Parathyroid adenoma (tissue), 2 donors: ENCODE results near the gene VHLL.
A peak's percentile ranks its signal among the peaks of the same experiment; 100 is the strongest.
"Not testable (repeated sequence)": the region's sequence is repeated elsewhere in the genome, so short reads cannot be mapped to it uniquely, and the experiment has no call there.

Experiments used
- H2AFZ ChIP-seq: fragments of 300-600 bp; sonication (generic); one replicate; pipeline ENCODE4 v1.7.0; 2017; ENCODE audit warnings: antibody characterized with exemption, mild to moderate bottlenecking
- H3K27ac ChIP-seq: fragments of 300-600 bp; sonication (generic); one replicate; pipeline ENCODE4 v1.7.0; 2017
- H3K27me3 ChIP-seq: fragments of 300-600 bp; sonication (generic); one replicate; pipeline ENCODE4 v1.7.0; 2017; ENCODE audit warnings: low read length; ENCODE audit not compliant: control insufficient read depth, insufficient read depth
- H3K36me3 ChIP-seq: fragments of 300-600 bp; sonication (generic); one replicate; pipeline ENCODE4 v1.7.0; 2017; ENCODE audit warnings: low read length; ENCODE audit not compliant: control insufficient read depth, insufficient read depth
- H3K4me1 ChIP-seq: fragments of 300-600 bp; sonication (generic); one replicate; pipeline ENCODE4 v1.7.0; 2017; ENCODE audit warnings: control low read depth
- H3K4me2 ChIP-seq: fragments of 300-600 bp; sonication (generic); one replicate; pipeline ENCODE4 v1.7.0; 2017; ENCODE audit warnings: low read length
- H3K4me3 ChIP-seq: fragments of 300-600 bp; sonication (generic); one replicate; pipeline ENCODE4 v1.7.0; 2017; ENCODE audit warnings: low read depth, low read length
- H3K79me2 ChIP-seq: fragments of 300-600 bp; sonication (generic); one replicate; pipeline ENCODE4 v1.7.0; 2017; ENCODE audit warnings: control low read depth
- H3K9ac ChIP-seq: fragments of 300-600 bp; sonication (generic); one replicate; pipeline ENCODE4 v1.7.0; 2017; ENCODE audit warnings: mild to moderate bottlenecking
- H3K9me3 ChIP-seq: fragments of 300-600 bp; sonication (generic); one replicate; pipeline ENCODE4 v1.7.0; 2017; ENCODE audit warnings: low read length; ENCODE audit not compliant: control insufficient read depth
- CTCF ChIP-seq: fragments of 300-600 bp; sonication (generic); IDR thresholded peaks from one replicate; pipeline ENCODE4 v1.7.0; 2017; ENCODE audit warnings: antibody characterized with exemption, mild to moderate bottlenecking
- donor health status: primary hyperparathyroidism.

Gene VHLL

GRCh38 chr1:156336242-156336641 lies 37.1 kb upstream of the VHLL start:
- Histone ChIP-seq H3K9me3 (no peaks in the 10 kb centered on the region), H3K9ac (no peak overlapping the region), H3K4me2 (no peak overlapping the region), H3K79me2 (peaks cover 13% of the 10 kb centered on the region), H2AFZ (no peak overlapping the region), H3K4me1 (no peaks in the 10 kb centered on the region), H3K4me3 (no peak overlapping the region), H3K27me3 (no peaks in the 10 kb centered on the region), H3K36me3 (no peaks in the 10 kb centered on the region), H3K27ac (no peak overlapping the region)
- TF ChIP-seq CTCF, result no peak

GRCh38 chr1:156323179-156323578 lies 24.1 kb upstream of the VHLL start:
- not testable (repeated sequence) for H3K79me2 ChIP-seq, H3K9me3 ChIP-seq, H3K4me2 ChIP-seq, H2AFZ ChIP-seq, H3K27me3 ChIP-seq, H3K4me1 ChIP-seq, H3K9ac ChIP-seq, H3K36me3 ChIP-seq, H3K27ac ChIP-seq, H3K4me3 ChIP-seq

- Histone ChIP-seq H3K4me1 (no peaks in the 10 kb centered on the region), H3K9ac (no peak overlapping the region), H3K27me3 (no peaks in the 10 kb centered on the region), H3K9me3 (no peaks in the 10 kb centered on the region), H3K79me2 (no peaks in the 10 kb centered on the region), H2AFZ (no peak overlapping the region), H3K27ac (no peak overlapping the region), H3K4me2 (no peak overlapping the region), H3K36me3 (no peaks in the 10 kb centered on the region), H3K4me3 (no peak overlapping the region)
- no peak for TF ChIP-seq CTCF
Observed at GRCh38 chr1:156320560-156320959, 21.5 kb upstream of the VHLL start.

- Histone ChIP-seq H2AFZ (no peak overlapping the region), H3K4me2 (no peak overlapping the region), H3K9me3 (no peaks in the 10 kb centered on the region), H3K79me2 (no peaks in the 10 kb centered on the region), H3K9ac (no peak overlapping the region), H3K27ac (no peak overlapping the region), H3K27me3 (no peaks in the 10 kb centered on the region), H3K36me3 (no peaks in the 10 kb centered on the region), H3K4me1 (no peaks in the 10 kb centered on the region), H3K4me3 (no peak overlapping the region)
- TF ChIP-seq CTCF, result peak; percentile 29
Observed at GRCh38 chr1:156319664-156320063, 20.6 kb upstream of the VHLL start.

GRCh38 chr1:156316909-156317308 lies 17.8 kb upstream of the VHLL start:
- Histone ChIP-seq H2AFZ (no peak overlapping the region), H3K27ac (no peak overlapping the region), H3K9me3 (no peaks in the 10 kb centered on the region), H3K9ac (no peak overlapping the region), H3K4me3 (no peak overlapping the region), H3K4me2 (no peak overlapping the region), H3K4me1 (no peaks in the 10 kb centered on the region), H3K36me3 (no peaks in the 10 kb centered on the region), H3K27me3 (no peaks in the 10 kb centered on the region), H3K79me2 (no peaks in the 10 kb centered on the region)
- no peak for TF ChIP-seq CTCF
